DOHH2 (cell line): ENCODE data around the gene FAM120A.

Experiments used
- H3F3A ChIP-seq: fragments of 200-600 bp; sonication (generic), shearing (Covaris generic); 2 replicates; pipeline ENCODE4 v1.6.0; 2016; ENCODE audit warnings: antibody characterized with exemption, mild to moderate bottlenecking; ENCODE audit not compliant: control insufficient read depth, insufficient read depth
- H3K27ac ChIP-seq: fragments of 200-600 bp; sonication (generic); 2 replicates; pipeline ENCODE4 v1.5.1; 2014; ENCODE audit warnings: low read depth, mild to moderate bottlenecking, low read length, moderate library complexity
- H3K27me3 ChIP-seq: fragments of 200-600 bp; sonication (generic); 2 replicates; pipeline ENCODE4 v1.6.1; 2014; ENCODE audit warnings: mild to moderate bottlenecking, low read length, mixed read lengths; ENCODE audit not compliant: control insufficient read depth
- H3K36me3 ChIP-seq: fragments of 200-600 bp; sonication (generic); 2 replicates; pipeline ENCODE4 v1.6.1; 2014; ENCODE audit warnings: mild to moderate bottlenecking, low read length, moderate library complexity, mixed read lengths; ENCODE audit not compliant: control insufficient read depth
- H3K4me1 ChIP-seq: fragments of 200-600 bp; sonication (generic); 2 replicates; pipeline ENCODE4 v1.6.1; 2014; ENCODE audit warnings: mild to moderate bottlenecking, low read length, mixed read lengths; ENCODE audit not compliant: control insufficient read depth
- H3K4me2 ChIP-seq: fragments of 200-600 bp; sonication (generic); 2 replicates; pipeline ENCODE4 v1.6.0; 2014; ENCODE audit warnings: mild to moderate bottlenecking, low read length, moderate library complexity
- H3K4me3 ChIP-seq: fragments of 200-600 bp; sonication (generic); 2 replicates; pipeline ENCODE4 v1.5.1; 2014; ENCODE audit warnings: mild to moderate bottlenecking, low read length, mixed read lengths
- H3K79me2 ChIP-seq: fragments of 200-600 bp; sonication (generic); 2 replicates; pipeline ENCODE4 v1.6.1; 2014; ENCODE audit warnings: mild to moderate bottlenecking, low read length, mixed read lengths; ENCODE audit not compliant: control insufficient read depth
- H3K9me2 ChIP-seq: fragments of 200-600 bp; sonication (generic); replicated peaks from 2 replicates; pipeline ENCODE4 v1.6.1; 2014; ENCODE audit warnings: mild to moderate bottlenecking, low read length, mixed read lengths; ENCODE audit not compliant: control insufficient read depth
- H3K9me3 ChIP-seq: fragments of 200-600 bp; sonication (generic); 2 replicates; pipeline ENCODE4 v1.6.1; 2014; ENCODE audit warnings: antibody characterized with exemption, low read length, mixed read lengths; ENCODE audit not compliant: control insufficient read depth, insufficient read depth
- H4K20me1 ChIP-seq: fragments of 200-600 bp; sonication (generic); 2 replicates; pipeline ENCODE4 v1.6.0; 2014; ENCODE audit warnings: low read depth, mild to moderate bottlenecking, antibody characterized with exemption, low read length, moderate library complexity; ENCODE audit not compliant: control insufficient read depth, insufficient read depth
- EZH2phosphoT487 ChIP-seq: fragments of 200-600 bp; sonication (generic); IDR thresholded peaks from 2 replicates; pipeline ENCODE4 v1.6.1; 2017; ENCODE audit warnings: borderline replicate concordance, mild to moderate bottlenecking, antibody characterized with exemption, low read length, moderate library complexity, mixed read lengths
- TF ChIP-seq, protein P1 (sequence below): fragments of 200-600 bp; sonication (generic); IDR thresholded peaks from one replicate; pipeline ENCODE4 v1.5.1; 2014; ENCODE audit warnings: antibody characterized with exemption, mild to moderate bottlenecking, low read depth, low read length; ENCODE audit not compliant: poor library complexity, severe bottlenecking

The FAM120A gene

DNA sequence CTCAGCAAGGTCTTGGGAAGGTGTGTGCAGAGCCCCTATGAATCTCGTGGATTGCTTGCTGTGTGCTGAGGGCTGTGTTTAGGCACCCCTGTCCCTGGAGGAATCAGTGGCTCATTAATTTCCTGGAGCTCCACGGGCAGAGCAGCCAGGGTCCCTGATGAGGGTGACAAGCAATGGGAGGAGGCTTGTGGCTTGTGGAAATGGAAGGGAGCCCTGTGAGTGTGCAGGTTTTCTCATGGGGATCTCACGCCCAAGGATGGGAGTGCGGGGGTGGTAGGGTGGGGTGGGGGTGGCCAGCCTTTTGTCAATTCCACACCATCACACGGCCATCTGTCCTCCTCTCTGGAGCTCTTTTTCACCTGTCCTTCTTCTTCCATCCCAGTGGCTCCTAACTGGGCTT lies 150.2 kb downstream of the FAM120A start:
- H3K4me3 ChIP-seq, result no peak overlapping the region
- H3F3A ChIP-seq, result no peaks in the 10 kb centered on the region
- no peaks in the 10 kb centered on the region for H3K27me3 ChIP-seq
- H3K9me2 ChIP-seq, result no peaks in the 10 kb centered on the region
- no peaks in the 10 kb centered on the region for H3K36me3 ChIP-seq
- 0 out of 2 replicates have a peak, but pooled peaks cover 7% of the 10 kb centered on the region for H4K20me1 ChIP-seq
- no peak overlapping the region for H3K4me2 ChIP-seq
- no peak overlapping the region for H3K27ac ChIP-seq
- H3K4me1 ChIP-seq, result peaks cover 10% of the 10 kb centered on the region; the same call in 1 of the 2 replicates
- H3K79me2 ChIP-seq, result peaks cover 66% of the 10 kb centered on the region
- TF ChIP-seq EZH2phosphoT487, result no peak
- TF ChIP-seq, protein P1, sequence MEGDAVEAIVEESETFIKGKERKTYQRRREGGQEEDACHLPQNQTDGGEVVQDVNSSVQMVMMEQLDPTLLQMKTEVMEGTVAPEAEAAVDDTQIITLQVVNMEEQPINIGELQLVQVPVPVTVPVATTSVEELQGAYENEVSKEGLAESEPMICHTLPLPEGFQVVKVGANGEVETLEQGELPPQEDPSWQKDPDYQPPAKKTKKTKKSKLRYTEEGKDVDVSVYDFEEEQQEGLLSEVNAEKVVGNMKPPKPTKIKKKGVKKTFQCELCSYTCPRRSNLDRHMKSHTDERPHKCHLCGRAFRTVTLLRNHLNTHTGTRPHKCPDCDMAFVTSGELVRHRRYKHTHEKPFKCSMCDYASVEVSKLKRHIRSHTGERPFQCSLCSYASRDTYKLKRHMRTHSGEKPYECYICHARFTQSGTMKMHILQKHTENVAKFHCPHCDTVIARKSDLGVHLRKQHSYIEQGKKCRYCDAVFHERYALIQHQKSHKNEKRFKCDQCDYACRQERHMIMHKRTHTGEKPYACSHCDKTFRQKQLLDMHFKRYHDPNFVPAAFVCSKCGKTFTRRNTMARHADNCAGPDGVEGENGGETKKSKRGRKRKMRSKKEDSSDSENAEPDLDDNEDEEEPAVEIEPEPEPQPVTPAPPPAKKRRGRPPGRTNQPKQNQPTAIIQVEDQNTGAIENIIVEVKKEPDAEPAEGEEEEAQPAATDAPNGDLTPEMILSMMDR, result no peak
- H3K9me3 ChIP-seq, result no peaks in the 10 kb centered on the region

DNA sequence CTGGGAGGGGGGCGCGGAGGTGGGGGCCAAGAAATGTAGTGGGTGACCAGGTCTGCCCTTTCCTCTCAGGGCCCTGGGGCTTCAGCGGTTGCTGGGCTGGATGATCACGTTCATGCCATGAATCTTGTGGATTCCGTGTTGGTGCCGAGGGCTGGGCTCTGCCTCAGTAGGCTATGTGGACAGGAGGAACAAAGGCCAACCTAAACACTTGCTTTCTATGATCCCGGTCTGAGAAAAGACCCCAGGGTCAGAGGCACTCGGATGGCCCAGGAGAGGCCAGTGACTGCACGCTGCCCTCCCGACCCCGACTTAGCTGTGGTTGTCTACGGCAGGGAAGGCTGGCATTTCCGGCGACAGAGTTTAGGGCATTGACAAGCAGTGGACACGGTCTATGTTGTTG lies 151.5 kb downstream of the FAM120A start:
- peaks cover 10% of the 10 kb centered on the region; the same call in 1 of the 2 replicates for H3K4me1 ChIP-seq
- H3K4me2 ChIP-seq, result no peak overlapping the region
- TF ChIP-seq, protein P1, result no peak
- no peak for TF ChIP-seq EZH2phosphoT487
- H3K4me3 ChIP-seq, result no peak overlapping the region
- no peak overlapping the region for H3K27ac ChIP-seq
- no peaks in the 10 kb centered on the region for H3K9me2 ChIP-seq
- no peaks in the 10 kb centered on the region for H3F3A ChIP-seq
- 0 out of 2 replicates have a peak, but pooled peaks cover under 1% of the 10 kb centered on the region for H4K20me1 ChIP-seq
- H3K79me2 ChIP-seq, result peaks cover 70% of the 10 kb centered on the region
- H3K9me3 ChIP-seq, result no peaks in the 10 kb centered on the region
- no peaks in the 10 kb centered on the region for H3K27me3 ChIP-seq
- no peaks in the 10 kb centered on the region for H3K36me3 ChIP-seq

DNA sequence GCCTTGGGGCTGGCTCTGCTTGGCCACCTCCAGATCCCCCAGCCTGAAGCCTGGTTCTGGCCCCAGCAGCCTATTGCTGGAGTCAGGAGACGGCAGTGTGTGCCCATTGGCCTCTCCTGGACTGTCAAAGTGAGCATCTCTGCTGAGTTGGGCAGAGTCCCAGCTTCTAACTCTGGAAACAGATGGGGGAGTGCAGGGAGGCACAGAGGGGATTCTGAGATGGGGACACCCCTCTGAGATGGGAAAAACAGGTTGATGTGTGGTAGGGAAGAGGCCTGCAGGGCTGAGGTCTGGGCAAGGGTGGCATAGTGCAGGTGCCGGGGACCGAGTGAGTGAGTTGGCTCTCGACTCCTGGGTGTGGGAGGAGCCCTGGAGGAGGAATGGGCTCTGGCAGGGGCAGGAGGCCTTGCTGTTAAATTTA lies 152.4 kb downstream of the FAM120A start:
- H4K20me1 ChIP-seq, result no peaks in the 10 kb centered on the region
- H3K36me3 ChIP-seq, result no peaks in the 10 kb centered on the region
- no peaks in the 10 kb centered on the region for H3K9me3 ChIP-seq
- no peaks in the 10 kb centered on the region for H3K27me3 ChIP-seq
- H3K4me2 ChIP-seq, result no peak overlapping the region
- no peak for TF ChIP-seq EZH2phosphoT487
- TF ChIP-seq, protein P1, result no peak
- no peaks in the 10 kb centered on the region for H3K9me2 ChIP-seq
- no peak overlapping the region for H3K4me3 ChIP-seq
- peaks cover 66% of the 10 kb centered on the region for H3K79me2 ChIP-seq
- peaks cover 10% of the 10 kb centered on the region; the same call in 1 of the 2 replicates for H3K4me1 ChIP-seq
- H3K27ac ChIP-seq, result no peak overlapping the region
- no peaks in the 10 kb centered on the region for H3F3A ChIP-seq
